ENCODE data around the gene POLN.
A peak's percentile ranks its signal among the peaks of the same experiment; 100 is the strongest.

POLN gene

GRCh38 chr4:2105559-2105958, 136.4 kb downstream of the POLN start:
- DNase-seq (ENCODE audit: low spot score) = peak; percentile 53

GRCh38 chr4:2104556-2105345, 137.2 kb downstream of the POLN start:
- DNase-seq (ENCODE audit: low spot score) = no peak

GRCh38 chr4:2103843-2104547, 137.9 kb downstream of the POLN start:
- no peak for DNase-seq (ENCODE audit: low spot score)

GRCh38 chr4:2103127-2103842, 138.6 kb downstream of the POLN start:
- no peak for DNase-seq (ENCODE audit: low spot score)

- DNase-seq (ENCODE audit: low spot score) = no peak
Measured at GRCh38 chr4:2102045-2102883, 139.7 kb downstream of the POLN start.

- DNase-seq (ENCODE audit: low spot score) = peak; percentile 68
Measured at GRCh38 chr4:2101346-2102044, 140.4 kb downstream of the POLN start.

GRCh38 chr4:2096073-2096609, 145.8 kb downstream of the POLN start:
- no peak for DNase-seq (ENCODE audit: low spot score)

- peak; percentile 92 for DNase-seq (ENCODE audit: low spot score)
Measured at GRCh38 chr4:2095236-2096072, 146.5 kb downstream of the POLN start.

GRCh38 chr4:2094545-2094944, 147.4 kb downstream of the POLN start:
- no peak for DNase-seq (ENCODE audit: low spot score)

- no peak for DNase-seq (ENCODE audit: low spot score)
Measured at GRCh38 chr4:2093265-2093664, 148.7 kb downstream of the POLN start.

GRCh38 chr4:2092669-2093053, 149.3 kb downstream of the POLN start:
- DNase-seq (ENCODE audit: low spot score) = no peak

GRCh38 chr4:2091990-2092668, 149.8 kb downstream of the POLN start:
- DNase-seq (ENCODE audit: low spot score) = no peak

GRCh38 chr4:2090642-2091041, 151.3 kb downstream of the POLN start:
- DNase-seq (ENCODE audit: low spot score) = no peak

- no peak for DNase-seq (ENCODE audit: low spot score)
Measured at GRCh38 chr4:2089222-2089621, 152.7 kb downstream of the POLN start.

- DNase-seq (ENCODE audit: low spot score) = no peak
Measured at GRCh38 chr4:2087170-2087569, 154.8 kb downstream of the POLN start.

- no peak for DNase-seq (ENCODE audit: low spot score)
Measured at GRCh38 chr4:2085496-2085901, 156.4 kb downstream of the POLN start.

- no peak for DNase-seq (ENCODE audit: low spot score)
Measured at GRCh38 chr4:2084316-2084715, 157.6 kb downstream of the POLN start.

- no peak for DNase-seq (ENCODE audit: low spot score)
Measured at GRCh38 chr4:2083826-2084160, 158.1 kb downstream of the POLN start.

- no peak for DNase-seq (ENCODE audit: low spot score)
Measured at GRCh38 chr4:2083116-2083825, 158.7 kb downstream of the POLN start.
